Transverse colon (tissue), 4 donors: ENCODE results near the gene BCL11A. TPM values are rescaled to one million over a fixed set of nuclear protein-coding genes. Genes with fewer than 3 reads are reported as not detected.

Experiments used
- DNase-seq: peaks from one replicate; pipeline ENCODE4 v3.0.0-alpha.2; 2019
- H3K27ac ChIP-seq, 4 donors: fragments of 200-600 bp; sonication (generic); 2 replicates each; pipeline ENCODE4 v1.5.1; 2016 to 2018; ENCODE audit warnings: inconsistent platforms in 4 of 4
- H3K27me3 ChIP-seq: fragments of 200-600 bp; sonication (generic); 2 replicates; pipeline ENCODE4 v1.5.1; 2017; ENCODE audit warnings: inconsistent platforms
- H3K36me3 ChIP-seq, 4 donors: fragments of 200-600 bp; sonication (generic); 2 replicates each; pipeline ENCODE4 v1.5.1; 2017 to 2019; ENCODE audit warnings: inconsistent platforms in 4 of 4
- H3K4me1 ChIP-seq, 4 donors: fragments of 200-600 bp; sonication (generic); 2 replicates each; pipeline ENCODE4 v1.5.1; 2017 to 2020; ENCODE audit warnings: inconsistent platforms in 4 of 4
- H3K4me3 ChIP-seq, 4 donors: fragments of 200-600 bp; sonication (generic); 1 replicate in 1 of 4; 2 replicates in 3 of 4; pipeline versions ENCODE4 v1.5.1 to v1.6.1; 2017 to 2019; ENCODE audit warnings: inconsistent platforms in 4 of 4
- H3K9me3 ChIP-seq, 2 donors: fragments of 200-600 bp; sonication (generic); 2 replicates each; pipeline ENCODE4 v1.5.1; 2017 to 2019; ENCODE audit warnings: inconsistent platforms in 2 of 2
- CTCF ChIP-seq, 5 experiments: fragments of 200-600 bp in 3 of 5; fragments of 450-650 bp in 2 of 5; sonication (generic) in 3 of 5; IDR thresholded peaks; 1 replicate in 2 of 5; 2 replicates in 3 of 5; pipeline ENCODE4 v1.5.1; 2016 to 2017; ENCODE audit warnings: antibody characterized with exemption in 5 of 5, inconsistent platforms in 3 of 5, mild to moderate bottlenecking in 2 of 5, moderate library complexity in 1 of 5
- EP300 ChIP-seq: sonication (generic); formaldehyde crosslinking; IDR thresholded peaks from one replicate; pipeline ENCODE4 v1.6.1; 2017; ENCODE audit warnings: antibody characterized with exemption, low read depth
- POLR2A ChIP-seq: fragments of 450-650 bp; IDR thresholded peaks from one replicate; pipeline ENCODE4 v1.6.1; 2016; ENCODE audit warnings: antibody characterized with exemption, mild to moderate bottlenecking, moderate library complexity
- POLR2AphosphoS5 ChIP-seq, 3 donors: sonication (generic); formaldehyde crosslinking; IDR thresholded peaks; one replicate each; pipeline ENCODE4 v1.6.1; 2016; ENCODE audit warnings: antibody characterized with exemption in 3 of 3
- WGBS, 2 donors: methylation state at CpG; one replicate each; pipeline ENCODE4 v1.1.5; 2018; ENCODE audit warnings: low coverage in 1 of 2; 5-methylcytosine and 5-hydroxymethylcytosine counted together
- in situ Hi-C, 4 donors: fragments of 200-750 bp; cut with MboI; loops; one replicate each; pipeline versions ENCODE4 v1.15.0 to v1.15.1; 2017; ENCODE audit warnings: low sequenced_read_pairs in 3 of 4, low pct_ligation_motif_present in 1 of 4, low pct_unique_long_range_greater_than_20kb in 1 of 4
- intact Hi-C: fragments of 100-400 bp; cut with DNase I; formaldehyde crosslinking; loops from one replicate; pipeline ENCODE4 v1.15.1; 2023; ENCODE audit warnings: low total_unique reads
- total RNA-seq, 4 donors: library from RNA; depleted of rRNA; stranded (reverse); fragments of >200 nt; gene quantifications; one replicate each; pipeline ENCODE4 v1.1.0, GENCODE V29; 2016

Gene BCL11A
- total RNA-seq, 4 donors from 2014 or later, result 11.3 to 38.1 (median 19.9) TPM

GRCh38 chr2:60556175-60556574 lies 2.7 kb upstream of the BCL11A start:
- WGBS, 2 donors, result 8 to 16% methylated on average over 4 to 5 of the region's 5 CpGs
- no peak for DNase-seq

GRCh38 chr2:60555783-60556139 lies 2.3 kb upstream of the BCL11A start:
- TF ChIP-seq EP300 (no peak), POLR2AphosphoS5 (IDR thresholded peaks at IDR 0.05) (no peak), CTCF (IDR thresholded peaks at IDR 0.05) (no peak), POLR2A (no peak)
- intact Hi-C loops (loop anchor here (10.0 kb wide), 2 partner anchors 1251 to 1521 kb away; no protein-coding TSS in a partner anchor), in situ Hi-C loops (loop anchor here in 2 of 4 donors (25.0 kb wide), 3 partner anchors 1118 to 1518 kb away; no protein-coding TSS in a partner anchor)
- Histone ChIP-seq H3K4me3 (peak overlapping the region; percentile 53 to 75 (median 68)), H3K27ac (peak overlapping the region; percentile 84 to 88 (median 88)), H3K27me3 (peaks cover 53% of the 10 kb centered on the region), H3K9me3 (no peaks in the 10 kb centered on the region), H3K36me3 (no peaks in the 10 kb centered on the region), H3K4me1 (peaks cover 0 to 51% (median 27%) of the 10 kb centered on the region in 4 donors)
- DNase-seq, result no peak
- WGBS, 2 donors, result 4% methylated on average over 5 of the region's 5 CpGs; no CpG with 5 or more reads in 1 of the 2 donors

More at GRCh38 chr2:60556175-60556574, 2.7 kb upstream of the BCL11A start:
- Histone ChIP-seq H3K27ac (peak overlapping the region; percentile 84 to 88 (median 88)), H3K4me1 (peaks cover 0 to 47% (median 26%) of the 10 kb centered on the region in 4 donors), H3K36me3 (no peaks in the 10 kb centered on the region), H3K27me3 (peaks cover 54% of the 10 kb centered on the region), H3K4me3 (peak overlapping the region in 1 of 4 donors; percentile 75), H3K9me3 (no peaks in the 10 kb centered on the region)
- in situ Hi-C loops, result loop anchor here in 2 of 4 donors (25.0 kb wide), 3 partner anchors 1119 to 1519 kb away; no protein-coding TSS in a partner anchor
- no peak for TF ChIP-seq POLR2A
- no peak for TF ChIP-seq POLR2AphosphoS5 (IDR thresholded peaks at IDR 0.05)
- TF ChIP-seq EP300, result no peak
- no peak for TF ChIP-seq CTCF (IDR thresholded peaks at IDR 0.05)
- intact Hi-C loops, result loop anchor here (10.0 kb wide), 2 partner anchors 1251 to 1521 kb away; no protein-coding TSS in a partner anchor

DNA sequence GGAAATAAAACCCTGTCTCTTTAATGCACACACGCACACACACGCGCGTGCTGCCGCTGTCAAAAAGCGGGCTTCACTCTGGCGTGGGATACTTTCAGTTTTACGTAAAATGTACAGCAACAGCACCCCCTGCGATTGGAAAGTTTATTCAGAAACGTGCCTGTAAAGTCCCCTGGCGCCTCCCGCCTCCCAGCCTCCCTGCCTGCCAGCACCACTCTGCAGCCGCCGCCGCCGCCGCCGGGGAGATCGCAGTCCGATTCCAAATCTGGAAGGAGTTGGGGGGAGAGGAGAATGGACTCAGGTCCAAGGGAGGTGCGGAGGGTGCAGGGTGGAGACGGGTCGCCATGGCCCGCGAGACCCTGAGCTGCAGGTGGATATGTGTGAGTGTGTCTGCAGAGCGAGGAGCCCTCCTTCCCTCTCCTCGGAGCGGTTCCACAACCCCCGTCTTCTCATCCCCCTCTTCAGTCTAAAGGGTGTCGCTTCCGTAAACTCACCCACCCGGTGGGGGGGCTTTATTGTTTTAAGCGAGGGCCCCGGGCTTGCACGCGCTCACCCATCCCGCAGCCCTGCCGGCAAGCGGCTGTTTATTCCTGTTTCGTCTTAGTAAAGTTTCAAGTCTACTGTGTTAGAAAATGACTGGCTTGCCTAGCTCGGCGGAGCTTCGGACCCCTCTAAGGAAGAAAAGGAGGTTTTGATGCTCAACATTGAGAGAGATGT lies 1.8 kb upstream of the BCL11A start:
- Histone ChIP-seq H3K27me3 (peaks cover 56% of the 10 kb centered on the region), H3K4me1 (peaks cover 0 to 55% (median 29%) of the 10 kb centered on the region in 4 donors), H3K9me3 (no peaks in the 10 kb centered on the region), H3K4me3 (peak overlapping the region; percentile 53 to 75 (median 68)), H3K27ac (peak overlapping the region; percentile 84 to 88 (median 88)), H3K36me3 (no peaks in the 10 kb centered on the region)
- DNase-seq, result peak; percentile 80
- in situ Hi-C loops (loop anchor here in 2 of 4 donors (25.0 kb wide), 3 partner anchors 1118 to 1518 kb away; no protein-coding TSS in a partner anchor), intact Hi-C loops (loop anchor here (10.0 kb wide), 2 partner anchors 1250 to 1520 kb away; no protein-coding TSS in a partner anchor)
- peak in 4 of 5 experiments; percentile 31 to 50 (median 40) for TF ChIP-seq CTCF (IDR thresholded peaks at IDR 0.05)
- peak; percentile 22 for TF ChIP-seq POLR2A
- peak; percentile 19 to 60 (median 35) for TF ChIP-seq POLR2AphosphoS5 (IDR thresholded peaks at IDR 0.05)
- TF ChIP-seq EP300, result no peak
- WGBS, 2 donors, result 1% methylated on average over 39 of the region's 43 CpGs; no CpG with 5 or more reads in 1 of the 2 donors

DNA sequence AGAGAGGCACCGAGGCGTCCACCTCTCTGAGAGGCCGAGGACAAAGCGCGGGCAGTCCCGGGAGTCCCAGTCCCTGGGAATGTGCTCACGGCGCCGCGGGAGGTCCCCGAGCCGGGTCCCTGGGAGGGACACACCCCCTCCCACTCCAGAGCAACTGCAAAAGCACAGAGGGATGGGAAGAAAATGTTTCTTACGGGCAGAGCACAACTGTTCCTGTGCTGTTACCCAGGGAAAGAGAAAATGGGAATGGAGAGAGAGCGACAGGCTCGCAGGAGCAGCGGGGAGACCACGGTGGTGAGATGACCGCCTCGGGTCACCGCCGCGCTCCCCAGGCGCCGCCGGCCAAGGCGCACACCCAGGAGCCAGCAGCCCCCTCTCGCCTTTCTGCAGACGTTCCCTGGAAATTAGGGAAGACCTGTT lies 1.2 kb upstream of the BCL11A start:
- in situ Hi-C loops (loop anchor here in 2 of 4 donors (25.0 kb wide), 3 partner anchors 1117 to 1517 kb away; no protein-coding TSS in a partner anchor), intact Hi-C loops (loop anchor here (10.0 kb wide), 2 partner anchors 1250 to 1520 kb away; no protein-coding TSS in a partner anchor)
- DNase-seq, result peak; percentile 37
- Histone ChIP-seq H3K27me3 (peaks cover 55% of the 10 kb centered on the region), H3K9me3 (no peaks in the 10 kb centered on the region), H3K27ac (peak overlapping the region; percentile 84 to 88 (median 88)), H3K36me3 (no peaks in the 10 kb centered on the region), H3K4me3 (peak overlapping the region; percentile 53 to 75 (median 68)), H3K4me1 (peaks cover 0 to 55% (median 30%) of the 10 kb centered on the region in 4 donors)
- TF ChIP-seq EP300 (no peak), POLR2A (no peak), CTCF (IDR thresholded peaks at IDR 0.05) (no peak), POLR2AphosphoS5 (IDR thresholded peaks at IDR 0.05) (no peak)
- 0 to 2% methylated on average over 4 to 26 of the region's 28 CpGs for WGBS, 2 donors
